GM12874 (cell line): ENCODE results near the gene VAPA.

Experiments used
- TF ChIP-seq, protein P1 (sequence below): IDR thresholded peaks from 2 replicates; pipeline ENCODE4 v1.5.1; 2011; ENCODE audit warnings: low read depth, mild to moderate bottlenecking, control low read depth, low read length, moderate library complexity; ENCODE audit not compliant: insufficient read depth

VAPA gene, protein sequence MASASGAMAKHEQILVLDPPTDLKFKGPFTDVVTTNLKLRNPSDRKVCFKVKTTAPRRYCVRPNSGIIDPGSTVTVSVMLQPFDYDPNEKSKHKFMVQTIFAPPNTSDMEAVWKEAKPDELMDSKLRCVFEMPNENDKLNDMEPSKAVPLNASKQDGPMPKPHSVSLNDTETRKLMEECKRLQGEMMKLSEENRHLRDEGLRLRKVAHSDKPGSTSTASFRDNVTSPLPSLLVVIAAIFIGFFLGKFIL

DNA sequence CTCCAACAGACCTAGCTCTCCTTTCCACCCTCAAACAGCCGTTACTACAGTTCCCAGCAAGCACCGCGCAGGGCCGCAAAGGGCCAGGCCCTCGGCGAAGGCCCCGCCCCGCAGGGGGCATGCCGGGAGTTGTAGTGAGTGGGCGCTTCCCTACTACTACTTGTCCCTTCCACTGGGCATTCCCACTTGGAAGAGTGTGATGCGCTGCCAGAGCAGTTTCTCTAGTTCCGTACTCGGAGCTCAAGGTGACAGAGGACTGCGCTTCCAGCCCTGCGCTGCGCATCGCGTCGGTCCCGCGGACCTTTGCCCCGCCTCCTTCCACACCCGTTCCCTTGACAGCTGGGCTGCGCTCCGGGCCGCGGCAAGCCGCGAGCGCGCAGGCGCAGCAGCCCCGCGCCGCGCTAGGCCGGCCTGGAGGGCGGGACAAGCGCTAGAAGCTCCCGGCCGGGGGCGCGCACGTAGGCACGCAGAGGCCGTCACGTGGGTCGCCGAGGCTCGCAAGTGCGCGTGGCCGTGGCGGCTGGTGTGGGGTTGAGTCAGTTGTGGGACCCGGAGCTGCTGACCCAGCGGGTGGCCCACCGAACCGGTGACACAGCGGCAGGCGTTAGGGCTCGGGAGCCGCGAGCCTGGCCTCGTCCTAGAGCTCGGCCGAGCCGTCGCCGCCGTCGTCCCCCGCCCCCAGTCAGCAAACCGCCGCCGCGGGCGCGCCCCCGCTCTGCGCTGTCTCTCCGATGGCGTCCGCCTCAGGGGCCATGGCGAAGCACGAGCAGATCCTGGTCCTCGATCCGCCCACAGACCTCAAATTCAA is at the start of gene VAPA:
TSS of gene VAPA (plus strand) at position 491 of the 808 bp plus-strand sequence. CDS start at position 732, 241 bp downstream.
- TF ChIP-seq, protein P1, sequence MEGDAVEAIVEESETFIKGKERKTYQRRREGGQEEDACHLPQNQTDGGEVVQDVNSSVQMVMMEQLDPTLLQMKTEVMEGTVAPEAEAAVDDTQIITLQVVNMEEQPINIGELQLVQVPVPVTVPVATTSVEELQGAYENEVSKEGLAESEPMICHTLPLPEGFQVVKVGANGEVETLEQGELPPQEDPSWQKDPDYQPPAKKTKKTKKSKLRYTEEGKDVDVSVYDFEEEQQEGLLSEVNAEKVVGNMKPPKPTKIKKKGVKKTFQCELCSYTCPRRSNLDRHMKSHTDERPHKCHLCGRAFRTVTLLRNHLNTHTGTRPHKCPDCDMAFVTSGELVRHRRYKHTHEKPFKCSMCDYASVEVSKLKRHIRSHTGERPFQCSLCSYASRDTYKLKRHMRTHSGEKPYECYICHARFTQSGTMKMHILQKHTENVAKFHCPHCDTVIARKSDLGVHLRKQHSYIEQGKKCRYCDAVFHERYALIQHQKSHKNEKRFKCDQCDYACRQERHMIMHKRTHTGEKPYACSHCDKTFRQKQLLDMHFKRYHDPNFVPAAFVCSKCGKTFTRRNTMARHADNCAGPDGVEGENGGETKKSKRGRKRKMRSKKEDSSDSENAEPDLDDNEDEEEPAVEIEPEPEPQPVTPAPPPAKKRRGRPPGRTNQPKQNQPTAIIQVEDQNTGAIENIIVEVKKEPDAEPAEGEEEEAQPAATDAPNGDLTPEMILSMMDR, result no peak

DNA sequence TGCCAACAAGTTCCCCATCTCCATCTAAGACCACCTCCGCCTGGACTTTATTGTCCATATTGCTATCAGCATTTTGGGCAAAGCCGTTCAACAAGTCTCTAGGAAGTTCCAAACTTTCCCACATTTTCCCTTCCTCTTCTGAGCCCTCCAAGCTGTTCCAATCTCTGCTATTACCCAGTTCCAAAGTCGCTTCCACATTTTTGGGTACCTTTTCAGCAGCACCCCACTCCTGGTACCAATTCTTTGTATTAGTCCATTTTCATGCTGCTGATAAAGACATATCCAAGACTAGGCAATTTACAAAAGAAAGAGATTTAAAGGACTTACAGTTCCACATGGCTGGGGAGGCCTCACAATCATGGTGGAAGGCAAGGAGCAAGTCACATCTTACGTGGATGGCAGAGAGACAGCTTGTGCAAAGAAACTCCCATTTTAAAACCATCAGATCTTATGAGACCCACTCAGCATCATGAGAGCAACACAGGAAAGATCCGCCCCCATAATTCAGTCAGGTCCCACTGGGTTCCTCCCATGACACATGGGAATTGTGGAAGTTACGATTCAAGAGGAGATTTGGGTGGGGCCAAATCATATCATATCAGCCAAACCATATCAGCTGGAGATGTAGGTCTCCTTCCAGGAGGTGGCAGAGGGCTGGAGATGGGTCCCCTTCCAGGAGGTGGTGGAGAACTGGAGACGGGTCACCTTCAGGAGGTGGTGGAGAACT is 47.9 kb upstream of the VAPA start:
- TF ChIP-seq, protein P1, result no peak

DNA sequence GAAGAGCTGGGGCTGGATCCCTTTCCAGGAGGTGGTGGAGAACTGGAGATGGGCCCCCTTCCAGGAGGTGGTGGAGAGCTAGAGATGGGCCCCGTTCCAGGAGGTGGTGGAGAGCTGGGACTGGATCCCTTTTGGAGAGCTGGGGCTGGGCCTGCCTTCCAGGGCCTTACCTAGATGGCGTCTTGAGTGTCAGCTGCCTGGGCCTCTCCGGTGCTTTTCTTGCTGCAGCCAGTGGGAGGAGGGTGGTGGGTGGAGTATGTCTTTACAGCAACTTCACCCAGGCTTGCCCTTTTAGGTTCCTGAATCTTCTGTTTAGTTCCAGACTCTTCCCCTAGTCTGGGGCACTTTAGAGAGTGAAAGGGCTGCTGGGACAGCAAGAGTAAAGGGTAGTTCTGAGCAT is 47.2 kb upstream of the VAPA start:
- TF ChIP-seq, protein P1, result no peak

DNA sequence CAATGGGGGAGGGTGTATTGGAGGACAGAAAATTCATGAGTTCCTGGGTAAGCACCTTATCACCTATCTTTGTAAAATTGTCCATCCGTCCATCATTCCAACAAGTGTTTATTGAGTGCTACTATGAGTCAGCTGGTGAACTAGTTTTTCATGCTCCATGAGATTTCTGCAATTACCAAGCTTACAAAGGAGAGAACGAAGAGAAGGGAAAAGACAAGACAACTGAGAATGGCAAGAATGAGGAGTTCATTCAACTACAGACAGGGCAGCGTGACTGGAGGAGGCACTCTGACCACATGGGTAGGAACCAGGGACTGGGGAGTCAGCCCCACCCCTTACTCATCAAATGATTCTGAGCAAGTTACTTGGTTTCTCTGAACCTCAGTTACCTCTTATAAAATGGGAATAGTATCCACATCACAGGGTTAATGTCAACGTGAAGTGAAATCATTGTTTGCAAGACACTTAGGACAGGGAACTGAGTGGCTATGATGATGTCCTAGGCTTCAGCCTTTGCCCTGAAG is 46.7 kb upstream of the VAPA start:
- TF ChIP-seq, protein P1, result no peak

DNA sequence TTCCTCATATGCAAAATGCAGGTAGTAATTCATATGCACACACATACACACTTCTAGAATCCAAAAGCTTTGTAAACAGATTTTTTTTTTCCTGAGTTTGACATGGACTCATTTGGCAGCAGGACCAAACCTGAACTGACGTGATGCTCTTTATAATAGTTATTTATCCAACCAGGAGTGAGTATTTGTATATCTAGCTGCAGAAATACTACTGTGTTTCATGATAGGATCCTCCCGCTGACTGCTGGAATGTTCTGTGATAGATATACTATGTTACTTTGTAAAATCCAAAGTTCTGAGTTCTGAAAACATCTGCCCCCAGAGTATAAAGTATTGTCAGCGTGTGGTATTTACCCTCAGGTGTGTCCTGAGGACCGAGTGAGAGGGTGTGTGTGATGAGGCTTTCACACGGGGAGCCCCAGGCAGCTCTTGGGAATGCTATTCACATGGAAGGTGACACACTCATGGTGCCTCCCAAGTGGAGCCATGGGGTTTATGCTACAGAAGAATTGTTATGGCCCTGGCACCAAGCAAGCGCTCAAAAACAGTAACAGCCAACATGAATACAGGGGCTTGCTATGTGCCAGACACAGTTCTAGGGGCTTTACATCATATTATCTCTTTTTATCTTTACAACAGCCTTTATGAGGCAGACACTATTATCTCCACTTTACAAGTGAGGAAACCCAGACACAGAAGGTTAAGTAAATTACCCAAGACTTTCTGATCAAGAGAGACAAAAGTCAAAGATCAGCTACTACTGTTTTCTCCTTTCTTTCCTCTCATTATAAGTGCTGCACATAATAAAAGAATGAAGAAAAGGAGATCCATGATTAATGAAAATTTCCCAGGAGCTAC is 44.7 kb upstream of the VAPA start:
- TF ChIP-seq, protein P1, result no peak

DNA sequence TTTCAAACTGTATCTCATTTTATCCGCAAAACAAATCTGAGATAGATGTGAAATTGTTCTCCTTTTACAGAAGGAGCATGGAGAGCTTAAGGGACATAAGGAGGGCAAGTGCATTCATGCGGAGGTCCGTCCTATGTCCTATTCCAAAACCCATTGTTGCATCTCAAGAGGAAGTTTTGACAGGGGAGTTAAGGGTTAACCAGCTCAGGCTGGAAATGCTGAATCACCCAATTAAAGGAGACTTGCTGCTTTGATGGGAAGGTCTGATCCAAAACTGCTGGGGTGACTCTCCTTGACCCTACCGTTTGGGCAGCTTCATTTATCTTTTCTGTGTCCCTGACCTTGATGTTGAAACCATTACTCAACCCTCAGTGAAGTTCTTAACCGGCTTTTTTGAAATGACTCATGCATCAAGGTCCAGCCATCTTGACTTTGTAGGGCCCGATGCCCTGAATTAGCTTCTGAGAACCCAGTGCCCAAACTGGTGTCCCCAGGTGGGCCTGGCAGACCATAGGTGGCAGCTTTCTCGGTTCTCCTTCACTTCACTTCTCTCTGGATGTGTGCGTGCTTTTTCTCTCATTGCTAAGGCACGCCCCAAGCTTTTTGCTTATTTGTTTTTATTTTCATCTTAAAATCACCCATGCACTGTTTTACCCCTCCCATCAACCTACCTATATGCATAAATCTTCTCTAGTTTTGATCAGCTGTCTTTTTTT is 43.9 kb upstream of the VAPA start:
- TF ChIP-seq, protein P1, result no peak
